Dedifferentiated amniotic fluid mesenchymal stem cell (primary cell): ENCODE measurements around the gene AHCYL2.
"Not testable (repeated sequence)": the region's sequence is repeated elsewhere in the genome, so short reads cannot be mapped to it uniquely, and the experiment has no call there.

ENCODE experiments used
- DNase-seq: peaks from one replicate; pipeline ENCODE4 v3.0.0-alpha.2; 2016; ENCODE audit errors: extremely low spot score

AHCYL2 gene

GRCh38 chr7:129209067-129209926 is 15.5 kb upstream of the AHCYL2 start:
- DNase-seq = no peak

DNA sequence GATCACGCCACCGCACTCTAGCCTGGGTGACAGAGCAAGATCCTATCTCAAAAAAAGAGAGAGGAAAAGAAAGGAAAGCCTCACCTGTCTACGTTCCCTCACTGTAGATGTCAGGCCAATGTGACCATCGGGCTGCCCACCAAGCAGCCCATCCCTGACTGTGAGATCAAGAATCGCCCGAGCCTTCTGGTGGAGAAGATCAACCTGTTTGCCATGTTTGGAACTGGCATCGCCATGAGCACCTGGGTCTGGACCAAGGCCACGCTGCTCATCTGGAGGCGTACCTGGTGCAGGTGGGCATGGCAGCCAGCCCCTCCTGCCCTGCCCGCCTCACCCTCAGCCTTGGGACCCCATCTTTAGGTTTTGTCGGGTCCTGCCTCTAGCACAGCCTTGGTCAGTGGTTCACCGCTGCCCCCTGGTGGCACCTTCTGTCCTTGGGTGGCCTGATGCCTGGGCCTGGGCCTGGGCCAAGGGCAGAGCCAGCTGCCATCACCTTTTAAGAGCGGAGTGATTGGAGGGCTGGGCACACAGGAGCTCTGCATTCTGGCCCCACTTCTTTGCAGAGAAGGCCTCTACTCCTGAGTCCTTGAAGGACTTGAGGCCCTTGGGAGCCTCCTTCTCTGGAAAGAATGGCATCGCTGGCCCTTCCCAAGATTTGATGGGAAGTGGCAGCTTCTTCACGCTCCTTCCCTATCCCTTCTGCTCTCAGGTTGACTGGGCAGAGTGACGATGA is 14.4 kb upstream of the AHCYL2 start:
- no peak for DNase-seq

DNA sequence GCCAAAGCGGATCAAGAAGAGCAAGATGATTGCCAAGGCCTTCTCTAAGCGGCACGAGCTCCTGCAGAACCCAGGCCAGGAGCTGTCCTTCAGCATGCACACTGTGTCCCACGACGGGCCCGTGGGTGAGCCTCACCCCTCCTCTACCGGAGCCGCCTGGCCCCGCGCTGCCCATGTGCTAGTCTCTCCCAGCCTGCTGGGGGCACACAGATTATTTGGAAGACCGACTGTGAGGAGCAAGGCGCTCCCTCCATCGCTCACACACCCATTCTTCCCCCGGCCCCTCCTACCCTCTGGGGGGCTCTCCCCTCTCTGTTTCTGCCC is 13.9 kb upstream of the AHCYL2 start:
- no peak for DNase-seq

DNA sequence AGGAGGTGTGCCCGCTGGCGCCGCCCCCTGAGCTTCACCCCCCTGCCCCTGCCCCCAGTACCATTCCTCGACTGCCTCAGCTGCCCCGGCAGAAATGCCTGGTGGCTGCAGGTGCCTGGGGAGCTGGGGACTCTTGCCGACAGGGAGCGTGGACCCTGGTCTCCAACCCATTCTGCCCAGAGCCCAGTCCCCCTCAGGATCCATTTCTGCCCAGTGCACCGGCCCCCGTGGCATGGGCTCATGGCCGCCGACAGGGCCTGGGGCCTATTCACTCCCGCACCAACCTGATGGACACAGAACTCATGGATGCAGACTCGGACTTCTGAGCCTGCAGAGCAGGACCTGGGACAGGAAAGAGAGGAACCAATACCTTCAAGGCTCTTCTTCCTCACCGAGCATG is 12.7 kb upstream of the AHCYL2 start:
- DNase-seq = no peak

DNA sequence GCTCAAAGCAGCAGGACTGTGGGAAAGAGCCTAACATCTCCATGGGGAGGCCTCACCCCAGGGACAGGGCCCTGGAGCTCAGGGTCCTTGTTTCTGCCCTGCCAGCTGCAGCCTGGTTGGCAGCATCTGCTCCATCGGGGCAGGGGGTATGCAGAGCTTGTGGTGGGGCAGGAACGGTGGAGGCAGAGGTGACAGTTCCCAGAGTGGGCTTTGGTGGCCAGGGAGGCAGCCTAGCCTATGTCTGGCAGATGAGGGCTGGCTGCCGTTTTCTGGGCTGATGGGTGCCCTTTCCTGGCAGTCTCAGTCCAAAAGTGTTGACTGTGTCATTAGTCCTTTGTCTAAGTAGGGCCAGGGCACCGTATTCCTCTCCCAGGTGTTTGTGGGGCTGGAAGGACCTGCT is 12.2 kb upstream of the AHCYL2 start:
- DNase-seq = no peak

GRCh38 chr7:129213828-129214227 is 11.0 kb upstream of the AHCYL2 start:
- DNase-seq = no peak

GRCh38 chr7:129215691-129216090 is 9.1 kb upstream of the AHCYL2 start:
- DNase-seq = not testable (repeated sequence)

GRCh38 chr7:129216101-129216715 is 8.6 kb upstream of the AHCYL2 start:
- DNase-seq = not testable (repeated sequence)

GRCh38 chr7:129216821-129217416 is 7.9 kb upstream of the AHCYL2 start:
- not testable (repeated sequence) for DNase-seq

DNA sequence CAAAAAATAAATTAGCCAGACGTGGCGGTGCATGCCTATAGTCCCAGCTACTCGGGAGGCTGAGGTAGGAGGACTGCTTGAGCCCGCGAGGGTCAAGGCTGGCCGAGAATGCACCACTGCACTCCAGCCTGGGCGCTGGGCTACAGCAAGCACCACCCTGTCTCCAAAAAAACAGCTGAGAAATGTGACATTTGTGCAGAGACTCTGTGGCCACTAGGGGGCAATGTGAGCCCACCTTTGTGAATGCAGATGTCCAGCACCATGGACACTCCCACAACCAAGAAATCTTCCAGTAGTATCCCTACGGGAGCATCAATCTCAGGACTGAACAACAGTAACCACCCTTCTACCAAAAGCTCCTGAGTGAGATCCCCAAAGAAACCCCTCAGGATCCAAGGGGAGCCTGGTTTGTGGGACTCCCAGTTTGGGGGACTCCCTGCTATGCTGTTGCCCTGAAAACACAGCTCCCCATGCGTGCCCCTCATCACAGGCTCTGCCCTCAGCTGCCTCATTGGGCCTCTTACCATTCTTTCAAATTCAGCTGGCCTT is 6.2 kb upstream of the AHCYL2 start:
- DNase-seq = peak; percentile 84

DNA sequence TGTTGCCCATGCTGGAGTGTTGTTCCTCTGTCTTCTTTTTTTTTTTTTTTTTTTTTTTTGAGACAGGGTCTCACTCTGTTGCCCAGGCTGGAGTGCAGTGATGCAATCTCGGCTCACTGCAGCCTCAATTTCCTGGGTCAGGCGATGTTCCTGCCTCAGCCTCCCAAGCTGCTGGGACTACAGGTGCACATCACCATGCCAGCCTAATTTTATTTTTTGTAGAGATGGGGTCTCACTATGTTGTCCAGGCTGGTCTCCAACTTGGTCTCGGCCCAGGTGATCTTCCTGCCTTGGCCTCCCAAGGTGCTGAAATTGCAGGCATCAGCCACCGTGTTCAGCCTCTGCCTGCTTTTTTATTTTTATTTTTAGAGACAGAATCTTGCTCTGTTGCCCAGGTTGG is 5.7 kb upstream of the AHCYL2 start:
- not testable (repeated sequence) for DNase-seq

GRCh38 chr7:129222064-129222463 is 2.8 kb upstream of the AHCYL2 start:
- DNase-seq = no peak

DNA sequence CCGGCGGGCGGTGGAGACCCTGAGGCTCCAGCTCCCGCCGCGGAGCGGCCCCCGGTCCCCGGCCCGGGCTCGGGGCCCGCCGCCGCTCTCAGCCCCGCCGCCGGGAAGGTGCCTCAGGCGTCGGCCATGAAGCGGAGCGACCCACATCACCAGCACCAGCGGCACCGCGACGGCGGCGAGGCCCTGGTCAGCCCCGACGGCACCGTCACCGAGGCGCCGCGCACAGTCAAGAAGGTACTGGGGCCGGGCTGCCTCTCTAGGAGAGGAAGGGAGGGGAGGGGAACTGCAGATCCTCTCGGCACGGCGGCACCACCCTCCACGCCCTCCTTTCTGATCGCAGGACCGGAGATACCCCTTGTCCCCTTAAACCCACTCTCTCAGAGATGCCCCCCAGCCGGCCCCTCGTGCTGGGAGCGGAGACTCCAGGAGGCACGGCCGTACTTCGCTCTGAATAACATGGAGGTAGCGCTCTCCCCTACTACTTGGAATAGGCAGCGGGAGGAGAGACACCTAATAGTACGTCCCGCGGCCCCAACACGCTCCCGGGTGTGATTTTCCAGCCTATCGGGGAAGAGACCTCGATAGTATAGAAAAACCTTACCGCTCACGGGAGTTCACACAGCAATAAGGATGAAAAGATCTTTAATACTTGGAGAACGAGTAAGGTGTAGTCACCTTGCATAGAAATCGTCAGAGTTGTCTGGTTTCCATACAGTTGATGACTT is 538 bp downstream of the AHCYL2 start:
- DNase-seq = peak; percentile 20

DNA sequence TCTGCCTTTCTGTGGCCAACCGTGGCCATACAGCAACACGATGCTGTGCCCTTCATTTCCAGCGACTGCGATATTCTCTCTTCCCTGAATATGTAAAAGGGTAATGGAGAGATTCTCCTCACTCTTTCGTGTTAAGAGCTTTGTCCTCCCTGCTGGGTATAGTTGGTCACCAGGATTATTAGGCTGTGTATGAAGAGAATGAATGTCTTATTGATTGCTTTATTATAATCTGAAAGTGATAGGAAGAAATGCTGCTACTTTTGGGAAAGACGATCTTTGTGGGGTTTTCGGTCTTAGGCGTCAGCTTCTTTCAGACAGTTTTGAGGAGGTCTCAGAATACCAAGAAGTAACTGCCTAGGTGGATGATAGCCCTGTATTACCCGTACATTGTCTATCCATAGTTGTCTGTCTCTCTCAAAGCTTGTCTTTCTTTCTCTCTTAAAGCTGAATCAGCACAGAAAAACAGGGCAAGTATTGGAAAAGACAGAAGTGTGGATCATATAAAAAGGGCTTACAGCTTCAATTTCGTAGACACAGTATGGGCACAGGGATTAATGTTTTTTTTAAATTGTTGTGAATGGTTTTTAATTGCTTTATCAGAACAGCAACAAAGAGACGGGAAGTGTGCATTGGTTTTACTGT is 1.2 kb downstream of the AHCYL2 start:
- no peak for DNase-seq

- DNase-seq = no peak
Observed at GRCh38 chr7:129227646-129228578, 3.1 kb downstream of the AHCYL2 start.

DNA sequence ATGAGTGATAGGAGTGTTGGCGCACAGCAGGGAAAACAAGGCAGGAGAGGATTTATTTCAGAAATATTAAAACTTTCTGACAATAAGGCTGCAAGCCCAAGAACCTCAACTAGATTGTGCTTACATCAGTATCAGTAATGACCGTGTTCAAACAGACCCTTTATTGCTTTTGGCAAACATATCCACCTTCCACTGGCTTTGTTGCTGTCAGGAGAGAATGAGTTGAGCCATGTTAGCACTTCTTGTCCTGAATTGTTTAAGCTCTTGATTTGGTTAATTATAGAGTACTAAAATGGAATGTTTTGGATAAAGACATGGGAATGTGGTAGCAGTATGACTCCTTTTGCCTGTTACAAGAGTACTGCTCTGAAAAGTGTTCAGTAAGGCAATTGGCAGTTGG is 3.8 kb downstream of the AHCYL2 start:
- no peak for DNase-seq

GRCh38 chr7:129231666-129232065 is 6.8 kb downstream of the AHCYL2 start:
- DNase-seq = no peak

DNA sequence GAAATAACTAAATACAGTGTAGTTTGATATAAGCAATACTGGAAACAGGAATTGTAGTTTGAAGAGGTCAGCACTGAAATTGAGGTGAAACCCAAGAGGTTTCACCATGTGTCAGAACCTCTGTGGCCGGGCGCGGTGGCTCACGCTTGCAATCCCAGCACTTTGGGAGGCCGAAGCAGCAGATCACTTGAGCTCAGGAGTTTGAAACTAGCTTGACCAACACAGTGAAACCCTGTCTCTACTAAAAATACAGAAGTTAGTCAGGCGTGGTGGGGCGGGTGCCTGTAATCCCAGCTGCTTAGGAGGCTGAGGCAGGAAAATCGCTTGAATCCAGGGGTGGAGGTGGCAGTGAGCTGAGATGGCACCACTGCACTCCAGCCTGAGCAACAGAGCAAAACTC is 13.7 kb downstream of the AHCYL2 start:
- DNase-seq = no peak

GRCh38 chr7:129240119-129240820 is 15.4 kb downstream of the AHCYL2 start:
- DNase-seq = no peak
